Measurements from ENCODE around the gene ASGR1.
"Not testable (repeated sequence)": the region's sequence is repeated elsewhere in the genome, so short reads cannot be mapped to it uniquely, and the experiment has no call there.

The ASGR1 gene

DNA sequence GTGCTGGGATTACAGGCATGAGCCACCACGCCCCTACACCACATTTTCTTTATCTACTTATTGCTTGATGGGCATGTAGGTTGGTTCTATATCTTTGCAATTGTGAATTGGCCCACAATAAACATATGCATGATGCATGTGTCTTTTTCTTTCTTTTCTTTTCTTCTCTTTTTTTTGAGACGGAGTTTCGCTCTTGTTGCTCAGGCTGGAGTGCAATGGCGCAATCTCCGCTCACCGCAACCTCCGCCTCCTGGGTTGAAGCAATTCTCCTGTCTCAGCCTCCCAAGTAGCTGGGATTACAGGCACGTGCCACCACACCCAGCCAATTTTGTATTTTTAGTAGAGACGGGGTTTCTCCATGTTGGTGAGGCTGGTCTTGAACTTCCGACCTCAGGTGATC, 20.7 kb downstream of the ASGR1 start:
- not testable (repeated sequence) for DNase-seq (ENCODE audit: low read depth)

GRCh38 chr17:7156342-7156940, 22.7 kb downstream of the ASGR1 start:
- DNase-seq (ENCODE audit: low read depth) = no peak

DNA sequence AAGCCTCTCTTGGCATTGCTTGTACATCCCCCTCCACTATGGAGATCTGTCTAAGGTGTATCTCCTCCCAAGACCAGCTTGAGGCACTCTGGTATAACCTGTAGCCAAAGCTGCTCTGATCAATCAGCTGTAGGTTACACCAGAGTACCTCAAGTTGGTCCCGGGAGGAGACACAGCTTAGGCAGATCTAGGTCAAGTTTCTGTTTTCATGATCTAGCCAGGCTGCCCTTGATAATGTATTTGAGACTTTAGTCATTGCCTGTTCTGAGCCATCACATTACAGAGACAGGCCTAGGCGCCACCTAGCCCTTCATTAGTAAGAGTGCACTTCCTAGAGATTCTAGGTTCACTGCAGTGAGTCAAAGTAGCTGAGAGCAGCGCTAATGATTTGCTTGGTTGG, 31.4 kb downstream of the ASGR1 start:
- no peak for DNase-seq (ENCODE audit: low read depth)

DNA sequence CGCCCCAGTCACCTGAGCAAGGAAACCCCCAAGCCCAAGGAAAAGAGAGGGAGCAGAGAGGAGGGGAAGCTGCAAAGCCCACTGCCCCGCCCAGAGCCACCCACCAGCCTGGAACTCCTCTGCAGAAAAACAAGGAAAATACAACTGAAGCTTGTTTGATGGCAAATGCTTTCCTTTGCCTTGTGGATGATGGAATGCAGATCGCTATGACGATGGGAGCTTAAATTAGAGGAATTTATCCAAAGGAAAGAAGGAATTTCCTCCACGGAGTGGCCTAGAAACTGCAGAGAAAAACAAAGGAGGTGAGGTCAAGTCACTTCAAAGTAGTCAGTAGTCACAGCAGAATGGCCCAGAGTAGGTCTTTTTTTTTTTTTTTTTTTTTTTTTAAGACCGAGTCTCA, 33.1 kb downstream of the ASGR1 start:
- DNase-seq (ENCODE audit: low read depth) = no peak

DNA sequence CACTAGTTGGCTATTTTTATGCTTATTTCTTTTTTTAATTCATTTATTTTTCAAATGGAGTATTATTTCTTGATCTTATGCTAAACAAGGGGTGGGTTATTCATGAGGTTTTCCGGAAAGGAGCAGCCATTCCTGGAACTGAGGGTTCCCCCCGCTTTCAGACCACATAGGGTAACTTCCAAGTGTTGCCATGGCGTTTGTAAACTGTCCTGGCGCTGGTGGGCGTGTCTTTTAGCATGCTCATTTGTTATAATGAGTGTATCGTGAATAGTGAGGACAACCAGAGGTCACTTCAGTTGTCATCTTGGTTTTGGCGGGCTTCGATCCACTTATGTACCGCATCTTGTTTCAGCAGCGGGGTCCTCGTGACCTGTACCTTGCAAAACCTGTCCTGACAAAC, 35.0 kb downstream of the ASGR1 start:
- no peak for DNase-seq (ENCODE audit: low read depth)

- no peak for DNase-seq (ENCODE audit: low read depth)
Observed at GRCh38 chr17:7141824-7142223, 37.3 kb downstream of the ASGR1 start.

DNA sequence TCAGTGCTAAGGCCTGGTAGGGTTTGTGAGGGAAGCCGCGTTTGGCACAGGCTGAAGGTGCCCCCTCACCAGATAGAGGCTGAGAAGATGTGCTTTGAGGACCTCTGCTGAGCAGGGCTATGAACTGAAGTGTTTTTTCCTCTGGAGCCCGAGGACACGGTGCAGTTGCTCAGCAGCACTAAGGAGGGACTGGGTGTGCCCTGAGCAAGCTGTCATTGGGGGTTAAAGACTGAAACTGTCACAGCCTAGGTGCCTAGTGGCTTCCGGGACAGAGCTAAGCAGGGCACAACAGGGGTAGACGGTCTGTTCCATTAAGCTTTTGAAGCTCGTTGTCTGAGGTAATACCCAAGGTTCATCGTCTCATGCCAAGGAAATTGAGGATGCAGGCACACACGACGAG, 39.8 kb downstream of the ASGR1 start:
- DNase-seq (ENCODE audit: low read depth) = no peak

DNA sequence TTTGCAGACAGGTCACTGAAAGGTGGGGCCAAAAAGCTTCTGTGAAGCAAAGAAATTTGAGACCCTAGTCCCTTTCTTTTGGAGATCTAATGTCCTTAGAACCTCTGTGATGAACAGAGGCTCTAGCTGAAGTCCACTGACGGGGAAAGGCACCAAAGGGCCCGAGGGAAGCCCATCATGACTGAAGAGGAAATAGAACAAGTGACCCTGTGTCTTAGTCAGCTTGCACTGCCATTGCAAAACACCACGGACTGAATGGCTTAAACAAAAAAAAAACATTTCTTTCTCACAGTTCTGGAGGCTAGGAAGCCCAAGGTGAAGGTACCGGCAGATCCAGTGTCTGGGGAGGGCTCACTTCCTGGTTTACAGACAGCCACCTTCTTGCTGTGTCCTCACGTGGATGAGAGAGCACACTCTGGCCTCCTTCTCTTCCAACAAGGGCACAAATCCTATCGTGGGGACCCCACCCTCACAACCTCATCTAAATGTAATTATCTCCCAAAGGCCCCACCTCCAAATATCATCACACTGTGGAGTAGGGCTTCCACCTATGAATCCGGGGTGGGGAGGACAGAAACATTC, 40.3 kb downstream of the ASGR1 start:
- no peak for DNase-seq (ENCODE audit: low read depth)

GRCh38 chr17:7137171-7137943, 41.8 kb downstream of the ASGR1 start:
- no peak for DNase-seq (ENCODE audit: low read depth)

- DNase-seq (ENCODE audit: low read depth) = peak; percentile 26
Observed at GRCh38 chr17:7136266-7136877, 42.8 kb downstream of the ASGR1 start.

DNA sequence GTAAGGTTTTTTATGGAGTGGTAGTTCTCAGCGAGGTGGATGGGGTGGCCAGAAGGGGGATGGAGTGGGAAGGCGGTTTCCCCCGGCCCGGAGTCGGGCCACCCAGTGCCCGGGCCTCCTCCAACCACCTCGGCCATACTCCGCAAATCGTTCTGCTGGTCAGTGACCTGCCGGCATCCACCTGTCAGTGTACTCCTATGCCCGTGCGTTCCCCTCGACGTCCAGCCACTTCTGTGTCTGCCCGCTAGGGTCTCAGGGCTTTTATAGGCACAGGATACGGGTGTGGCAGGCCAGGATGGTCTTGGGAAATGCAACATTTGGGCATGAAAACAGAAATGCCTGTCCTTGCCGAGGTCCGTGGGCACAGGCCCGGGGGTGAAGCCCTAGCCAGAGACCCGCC, 45.3 kb downstream of the ASGR1 start:
- DNase-seq (ENCODE audit: low read depth) = no peak

DNA sequence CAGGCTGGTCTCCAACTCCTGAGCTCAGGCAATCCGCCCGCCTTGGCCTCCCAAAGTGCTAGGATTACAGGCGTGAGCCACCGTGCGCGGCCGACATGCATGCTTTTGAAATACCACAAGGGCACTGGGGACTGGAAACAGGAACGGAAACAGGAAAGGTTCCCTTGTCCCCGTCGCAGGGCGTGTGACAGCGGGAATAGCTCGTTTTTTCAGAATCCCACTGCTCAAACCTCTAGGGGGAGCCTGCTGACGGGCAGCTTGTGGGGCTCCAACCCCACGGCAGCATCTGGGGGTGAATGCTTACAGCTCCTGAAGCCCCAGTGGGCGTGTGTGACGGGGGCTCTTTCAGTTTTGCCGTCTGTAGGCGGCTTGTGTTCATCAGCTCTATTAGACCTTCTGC, 45.7 kb downstream of the ASGR1 start:
- DNase-seq (ENCODE audit: low read depth) = peak; percentile 9

GRCh38 chr17:7132511-7133094, 46.6 kb downstream of the ASGR1 start:
- no peak for DNase-seq (ENCODE audit: low read depth)

- no peak for DNase-seq (ENCODE audit: low read depth)
Observed at GRCh38 chr17:7131423-7131791, 47.8 kb downstream of the ASGR1 start.

DNA sequence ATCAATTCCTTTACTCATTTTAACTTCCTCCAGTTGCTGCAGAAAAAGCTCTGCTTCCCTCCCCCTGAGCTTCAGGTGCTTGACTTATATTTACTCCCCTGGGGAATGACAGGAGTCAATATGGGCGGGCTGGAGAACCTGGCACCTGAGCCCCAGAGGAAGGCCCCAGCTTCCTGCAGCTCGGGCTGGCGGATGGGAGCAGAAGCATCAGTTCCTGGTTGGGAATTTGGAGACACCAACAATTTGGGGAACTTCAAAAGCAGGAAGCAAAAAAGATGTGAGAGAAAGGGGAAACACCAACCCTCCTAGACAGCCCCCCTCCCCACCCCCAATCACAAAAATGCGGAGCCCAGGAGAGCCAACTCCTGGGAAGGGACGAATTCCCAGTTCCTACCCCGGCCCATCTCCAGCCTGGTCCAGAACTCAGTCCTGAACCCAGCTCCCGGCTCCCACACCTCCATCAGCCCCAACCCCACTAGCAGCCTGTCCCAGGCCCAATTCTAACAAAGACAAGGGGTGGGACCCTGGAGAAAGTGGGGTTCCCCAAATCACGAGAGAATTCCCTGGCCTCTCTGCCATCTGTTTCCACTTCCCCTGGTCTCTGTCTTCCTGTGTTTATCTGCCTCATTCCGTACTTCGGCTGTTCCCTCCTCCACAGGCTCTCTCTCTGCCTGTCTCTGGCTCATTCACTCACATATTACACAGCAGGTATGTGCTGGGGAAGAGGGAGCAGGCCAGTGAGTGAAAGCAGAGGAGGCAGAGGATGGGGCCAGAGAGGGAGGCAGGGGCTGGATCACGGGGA, 48.3 kb downstream of the ASGR1 start:
- peak; percentile 4 for DNase-seq (ENCODE audit: low read depth)

GRCh38 chr17:7129311-7129710, 49.9 kb downstream of the ASGR1 start:
- DNase-seq (ENCODE audit: low read depth) = no peak

DNA sequence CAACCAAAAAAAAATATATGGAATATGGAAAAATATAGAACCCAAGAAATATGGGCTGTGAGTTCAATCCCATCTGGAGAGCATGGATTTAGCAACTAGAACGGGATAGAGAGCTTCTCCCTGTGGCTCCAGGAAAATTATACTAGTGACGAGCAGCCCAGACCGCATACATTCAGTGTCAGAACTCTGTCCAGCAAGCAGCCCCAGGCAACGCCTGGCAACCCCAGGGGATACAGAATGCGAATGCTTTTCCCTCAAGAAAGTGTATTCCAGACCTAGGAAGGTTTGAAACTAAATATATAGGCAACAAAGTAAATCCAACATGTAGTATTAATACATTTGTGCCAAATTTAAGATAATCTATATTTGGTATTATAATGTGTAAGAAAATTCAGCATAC, 51.0 kb downstream of the ASGR1 start:
- DNase-seq (ENCODE audit: low read depth) = no peak

GRCh38 chr17:7127501-7127900, 51.7 kb downstream of the ASGR1 start:
- not testable (repeated sequence) for DNase-seq (ENCODE audit: low read depth)

DNA sequence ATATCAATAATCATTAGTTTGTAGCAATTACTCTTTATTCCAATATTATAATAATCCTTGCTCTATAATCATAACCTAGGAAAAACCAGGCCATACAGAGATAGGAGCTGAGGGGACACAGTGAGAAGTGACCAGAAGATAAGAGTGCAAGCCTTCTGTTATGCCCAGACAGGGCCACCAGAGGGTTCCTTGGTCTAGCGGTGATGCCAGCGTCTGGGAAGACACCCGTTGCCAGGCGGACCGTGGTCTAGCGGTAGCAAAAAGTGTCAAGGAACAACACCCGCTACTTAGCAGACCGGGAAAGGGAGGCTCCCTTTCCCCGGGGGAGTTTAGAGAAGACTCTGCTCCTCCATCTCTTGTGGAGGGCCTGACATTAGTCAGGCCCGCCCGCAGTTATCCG, 52.8 kb downstream of the ASGR1 start:
- not testable (repeated sequence) for DNase-seq (ENCODE audit: low read depth)

DNA sequence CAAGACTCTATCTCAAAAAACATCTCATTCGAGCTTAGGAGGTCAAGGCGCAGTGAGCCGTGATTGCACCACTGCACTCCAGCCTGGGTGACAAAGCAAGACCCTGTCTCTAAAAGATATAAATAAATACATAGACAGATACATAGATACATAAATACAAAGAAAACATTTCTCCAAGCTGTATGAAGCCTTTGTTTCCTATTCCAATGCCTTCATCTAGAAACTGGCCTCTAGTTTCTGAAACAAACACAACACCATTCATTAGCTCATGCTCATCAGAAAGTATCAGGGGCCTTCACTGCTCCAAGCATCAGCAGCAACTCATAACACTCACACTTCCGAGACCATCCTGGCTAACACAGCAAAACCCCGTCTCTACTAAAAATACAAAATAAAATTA, 54.2 kb downstream of the ASGR1 start:
- DNase-seq (ENCODE audit: low read depth) = no peak

- DNase-seq (ENCODE audit: low read depth) = no peak
Observed at GRCh38 chr17:7123844-7124243, 55.3 kb downstream of the ASGR1 start.

All from CMK (cell line).